Progenitor cell of endocrine pancreas (in vitro differentiated cells): Measurements from ENCODE around the gene LRRC57. TPM values are rescaled to one million over a fixed set of nuclear protein-coding genes. Genes with fewer than 3 reads are reported as not detected.

Experiments
- DNase-seq: peaks from one replicate; pipeline ENCODE4 v3.0.0; 2021; ENCODE audit warnings: low spot score; ENCODE audit not compliant: unreplicated experiment
- H3K27ac Mint-ChIP-seq: 2 replicates; pipeline ENCODE4 v1.8.0; 2021; ENCODE audit warnings: mild to moderate bottlenecking, moderate library complexity, mixed read lengths
- H3K27me3 Mint-ChIP-seq: 2 replicates; pipeline ENCODE4 v1.8.0; 2021; ENCODE audit warnings: mixed read lengths
- H3K36me3 Mint-ChIP-seq: 2 replicates; pipeline ENCODE4 v1.8.0; 2022; ENCODE audit warnings: mixed read lengths; ENCODE audit not compliant: insufficient read depth
- H3K4me1 Mint-ChIP-seq: 2 replicates; pipeline ENCODE4 v1.8.0; 2021; ENCODE audit warnings: low read depth, mixed read lengths
- H3K4me3 Mint-ChIP-seq: 2 replicates; pipeline ENCODE4 v1.8.0; 2021; ENCODE audit warnings: low read depth, mild to moderate bottlenecking, moderate library complexity, mixed read lengths
- H3K9me3 Mint-ChIP-seq: 2 replicates; pipeline ENCODE4 v1.8.0; 2021; ENCODE audit warnings: low read depth, mixed read lengths
- CTCF ChIP-seq: fragments of 200-600 bp; sonication (generic); IDR thresholded peaks from one replicate; pipeline ENCODE4 v1.5.0; 2021; ENCODE audit warnings: antibody characterized with exemption, mild to moderate bottlenecking; ENCODE audit not compliant: unreplicated experiment
- total RNA-seq: library from RNA; stranded (reverse); gene quantifications from 2 replicates; pipeline ENCODE4 v1.2.1, GENCODE V29; 2021

The LRRC57 gene
- total RNA-seq, 1 donor from 2014 or later = 27.0 TPM

DNA sequence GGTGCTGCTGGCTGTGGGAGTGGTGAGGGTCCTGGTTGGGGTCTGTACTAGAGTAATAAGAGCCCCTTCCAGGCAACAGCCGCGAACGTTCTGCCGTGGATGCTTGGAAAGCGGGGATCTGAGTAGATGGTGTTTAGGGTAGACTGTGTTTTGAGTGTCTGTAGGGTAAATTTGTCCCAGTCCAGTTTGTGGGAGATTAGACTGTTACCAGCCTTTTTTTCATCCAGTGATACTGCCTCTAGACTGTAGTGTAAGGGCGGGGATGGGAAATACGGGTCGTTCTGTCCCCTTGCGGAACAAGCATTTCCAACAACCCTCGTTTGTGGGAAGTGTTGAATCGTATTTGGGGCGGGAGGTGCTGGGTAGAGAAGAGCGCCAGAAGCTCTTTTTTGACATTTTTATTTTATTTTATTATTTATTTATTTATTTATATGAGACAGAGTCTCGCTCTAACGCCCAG, 469 bp upstream of the LRRC57 start:
- Mint-ChIP-seq H3K4me3 (peak overlapping the region; percentile 99), H3K9me3 (no peaks in the 10 kb centered on the region), H3K27ac (peak overlapping the region; percentile 98), H3K36me3 (peaks cover 3% of the 10 kb centered on the region), H3K4me1 (peaks cover 18% of the 10 kb centered on the region), H3K27me3 (no peaks in the 10 kb centered on the region)
- DNase-seq = no peak
- no peak for TF ChIP-seq CTCF

- DNase-seq = no peak
- TF ChIP-seq CTCF = no peak
Observed at GRCh38 chr15:42547918-42548248, 710 bp downstream of the LRRC57 start.

DNA sequence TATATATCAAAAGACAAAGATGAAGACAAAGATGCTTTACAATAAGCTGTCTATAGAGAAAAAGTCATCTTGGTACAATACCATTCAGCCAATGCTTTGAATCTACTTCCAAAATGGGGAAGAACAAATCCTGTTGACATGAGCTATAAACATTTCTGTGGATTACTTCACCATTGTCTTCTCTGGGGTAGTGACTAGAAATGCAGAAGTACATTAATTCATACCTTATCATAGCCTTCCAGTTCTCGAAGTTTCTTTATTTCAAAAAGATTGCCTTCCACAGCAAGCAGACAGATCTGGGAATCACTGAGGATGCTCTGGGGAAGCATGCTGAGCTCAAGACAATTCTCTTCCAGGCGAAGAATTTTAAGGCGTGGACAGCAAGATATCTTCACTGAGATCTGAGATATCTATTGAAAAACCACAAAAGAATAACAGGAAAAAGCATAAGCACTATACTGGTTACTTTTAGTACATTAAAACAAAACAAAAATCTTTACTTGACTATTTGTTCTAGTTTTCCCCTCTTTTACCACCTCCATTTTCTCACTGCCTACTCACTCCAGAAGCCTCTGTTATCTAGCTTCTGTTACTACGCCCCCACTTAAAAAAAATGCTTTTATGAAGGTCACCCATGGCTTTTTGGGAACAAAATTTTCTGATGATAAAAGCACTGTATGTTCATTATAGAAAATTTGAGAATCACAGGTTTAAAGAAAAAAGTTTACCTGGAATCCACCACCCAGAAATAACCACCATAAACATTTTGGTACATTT, 3.6 kb downstream of the LRRC57 start:
- peaks cover 5% of the 10 kb centered on the region for H3K36me3 Mint-ChIP-seq
- H3K9me3 Mint-ChIP-seq = no peaks in the 10 kb centered on the region
- H3K27ac Mint-ChIP-seq = no peak overlapping the region
- no peaks in the 10 kb centered on the region for H3K27me3 Mint-ChIP-seq
- H3K4me1 Mint-ChIP-seq = peaks cover 18% of the 10 kb centered on the region
- no peak for DNase-seq
- no peak overlapping the region for H3K4me3 Mint-ChIP-seq
- TF ChIP-seq CTCF = no peak

More at GRCh38 chr15:42547918-42548248, 710 bp downstream of the LRRC57 start:
- Mint-ChIP-seq H3K27me3 (no peaks in the 10 kb centered on the region), H3K9me3 (no peaks in the 10 kb centered on the region), H3K4me3 (peak overlapping the region; percentile 99), H3K27ac (peak overlapping the region; percentile 98), H3K36me3 (peaks cover 3% of the 10 kb centered on the region), H3K4me1 (peaks cover 18% of the 10 kb centered on the region)

DNA sequence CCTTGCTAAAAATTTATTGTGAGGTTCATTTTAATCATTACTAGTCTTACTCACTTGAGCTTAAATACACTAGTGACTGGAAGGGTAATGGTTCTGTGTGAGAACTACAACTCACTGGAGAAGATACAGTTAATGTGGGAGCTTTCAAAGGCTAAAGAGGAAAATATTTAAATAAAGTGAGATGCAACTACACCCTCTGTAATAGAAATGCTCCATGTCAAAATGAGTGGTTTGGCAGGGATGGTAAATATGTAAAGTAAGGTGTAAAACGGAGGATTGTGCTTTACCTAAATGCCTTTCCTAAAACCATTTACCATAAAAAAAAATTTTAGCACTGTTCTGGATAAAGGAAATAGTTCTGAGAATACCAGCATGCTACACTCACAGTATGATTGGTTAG, 15.3 kb downstream of the LRRC57 start:
- no peak for TF ChIP-seq CTCF
- Mint-ChIP-seq H3K27ac (no peak overlapping the region), H3K4me3 (no peak overlapping the region), H3K4me1 (no peaks in the 10 kb centered on the region), H3K9me3 (no peaks in the 10 kb centered on the region), H3K27me3 (no peaks in the 10 kb centered on the region), H3K36me3 (peaks cover 9% of the 10 kb centered on the region)
- no peak for DNase-seq

- H3K9me3 Mint-ChIP-seq = no peaks in the 10 kb centered on the region
- no peaks in the 10 kb centered on the region for H3K4me1 Mint-ChIP-seq
- no peak overlapping the region for H3K27ac Mint-ChIP-seq
- H3K4me3 Mint-ChIP-seq = no peak overlapping the region
- TF ChIP-seq CTCF = no peak
- no peak for DNase-seq
- H3K36me3 Mint-ChIP-seq = peaks cover 12% of the 10 kb centered on the region
- no peaks in the 10 kb centered on the region for H3K27me3 Mint-ChIP-seq
Observed at GRCh38 chr15:42528970-42529369, 19.6 kb downstream of the LRRC57 start.
